ENCODE data around the gene TPBGL.
A peak's percentile ranks its signal among the peaks of the same experiment; 100 is the strongest.

Gene TPBGL, protein sequence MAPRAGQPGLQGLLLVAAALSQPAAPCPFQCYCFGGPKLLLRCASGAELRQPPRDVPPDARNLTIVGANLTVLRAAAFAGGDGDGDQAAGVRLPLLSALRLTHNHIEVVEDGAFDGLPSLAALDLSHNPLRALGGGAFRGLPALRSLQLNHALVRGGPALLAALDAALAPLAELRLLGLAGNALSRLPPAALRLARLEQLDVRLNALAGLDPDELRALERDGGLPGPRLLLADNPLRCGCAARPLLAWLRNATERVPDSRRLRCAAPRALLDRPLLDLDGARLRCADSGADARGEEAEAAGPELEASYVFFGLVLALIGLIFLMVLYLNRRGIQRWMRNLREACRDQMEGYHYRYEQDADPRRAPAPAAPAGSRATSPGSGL

DNA sequence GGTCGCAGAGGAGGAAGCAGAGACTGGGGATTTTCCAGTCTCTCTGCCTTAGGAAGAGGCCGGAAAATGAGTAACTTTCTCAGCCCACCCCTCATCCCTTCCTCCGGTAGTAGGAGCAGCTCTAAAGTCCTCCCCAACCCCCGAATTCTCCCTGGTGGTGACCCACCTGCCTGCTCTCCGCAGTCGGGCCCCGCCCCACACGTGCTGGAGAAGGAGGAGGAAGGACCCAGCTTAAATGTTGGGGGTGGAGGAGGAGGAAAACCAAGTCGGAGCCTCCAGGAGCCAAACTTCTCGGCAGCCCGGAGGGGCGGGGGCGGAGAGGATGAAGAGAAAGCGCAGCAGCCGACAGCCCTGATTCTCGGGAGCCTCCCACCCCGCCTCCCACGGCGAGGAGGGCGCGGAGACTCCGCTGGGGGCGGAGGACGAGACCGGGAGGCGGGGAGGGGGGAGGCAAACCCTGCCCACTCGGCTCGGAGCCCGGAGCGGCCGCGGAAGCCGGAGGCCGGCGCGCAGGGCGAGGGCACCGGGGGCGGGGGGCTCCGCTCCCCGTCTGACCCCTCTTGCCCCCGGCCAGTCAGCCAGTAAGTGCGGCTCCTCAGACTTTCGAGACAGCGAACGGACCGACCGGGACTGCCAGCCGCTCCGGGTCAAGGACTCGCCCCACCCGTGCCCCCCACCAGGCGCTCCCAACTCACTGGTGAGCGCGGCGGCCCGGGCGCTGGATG lies at the start of gene TPBGL:
TSS of gene TPBGL (plus strand) at position 464 of the 725 bp plus-strand sequence. CDS start 276 bp downstream, outside the sequence.
- no peak for DNase-seq

- no peak for DNase-seq
Measured at GRCh38 chr11:75191330-75191717, 49.2 kb upstream of the TPBGL start.

DNA sequence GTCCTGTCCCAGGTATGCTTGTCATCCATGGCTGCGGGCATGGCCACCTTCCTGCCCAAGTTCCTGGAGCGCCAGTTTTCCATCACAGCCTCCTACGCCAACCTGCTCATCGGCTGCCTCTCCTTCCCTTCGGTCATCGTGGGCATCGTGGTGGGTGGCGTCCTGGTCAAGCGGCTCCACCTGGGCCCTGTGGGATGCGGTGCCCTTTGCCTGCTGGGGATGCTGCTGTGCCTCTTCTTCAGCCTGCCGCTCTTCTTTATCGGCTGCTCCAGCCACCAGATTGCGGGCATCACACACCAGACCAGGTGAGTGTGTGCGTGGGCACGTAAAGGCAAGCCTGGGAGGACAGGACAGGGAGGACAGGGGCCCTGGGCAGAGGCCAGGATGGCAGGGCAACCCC lies 47.3 kb upstream of the TPBGL start:
- no peak for DNase-seq

- DNase-seq, result no peak
Measured at GRCh38 chr11:75193711-75194110, 46.9 kb upstream of the TPBGL start.

DNA sequence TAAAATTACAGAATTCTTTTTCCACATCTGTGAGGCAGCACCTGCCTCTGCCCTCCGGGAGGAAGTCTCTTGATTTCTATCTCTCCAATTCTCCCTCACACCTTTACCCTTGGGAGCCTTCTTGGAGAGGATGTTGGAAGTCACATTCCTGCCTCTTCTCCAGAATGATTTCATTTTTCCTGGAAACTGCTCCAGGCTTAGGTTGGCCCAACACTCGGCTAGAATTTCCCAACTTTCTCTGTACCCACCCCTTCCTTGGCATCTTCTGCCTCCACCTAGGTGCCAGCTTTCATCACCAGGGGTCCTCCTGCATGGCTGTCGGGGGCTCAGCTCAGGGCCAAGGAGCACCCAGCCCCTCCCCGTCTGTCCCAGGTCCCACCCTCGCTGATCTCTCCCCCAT lies 46.4 kb upstream of the TPBGL start:
- no peak for DNase-seq

GRCh38 chr11:75195167-75195962 lies 45.2 kb upstream of the TPBGL start:
- peak; percentile 67 for DNase-seq

DNA sequence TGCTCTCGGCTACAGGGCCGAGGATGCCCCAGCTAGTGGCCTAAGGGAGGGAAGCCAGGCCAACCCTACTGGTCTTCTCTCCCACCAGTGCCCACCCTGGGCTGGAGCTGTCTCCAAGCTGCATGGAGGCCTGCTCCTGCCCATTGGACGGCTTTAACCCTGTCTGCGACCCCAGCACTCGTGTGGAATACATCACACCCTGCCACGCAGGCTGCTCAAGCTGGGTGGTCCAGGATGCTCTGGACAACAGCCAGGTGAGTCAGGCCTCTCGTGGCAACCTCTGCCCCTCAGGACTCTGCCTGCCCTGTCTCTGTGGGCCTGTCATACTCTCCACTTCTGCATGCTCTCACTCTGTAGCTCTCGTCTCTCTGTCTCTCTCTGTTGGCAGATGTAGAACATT lies 44.1 kb upstream of the TPBGL start:
- DNase-seq, result no peak

GRCh38 chr11:75197512-75198277 lies 42.9 kb upstream of the TPBGL start:
- DNase-seq, result no peak

DNA sequence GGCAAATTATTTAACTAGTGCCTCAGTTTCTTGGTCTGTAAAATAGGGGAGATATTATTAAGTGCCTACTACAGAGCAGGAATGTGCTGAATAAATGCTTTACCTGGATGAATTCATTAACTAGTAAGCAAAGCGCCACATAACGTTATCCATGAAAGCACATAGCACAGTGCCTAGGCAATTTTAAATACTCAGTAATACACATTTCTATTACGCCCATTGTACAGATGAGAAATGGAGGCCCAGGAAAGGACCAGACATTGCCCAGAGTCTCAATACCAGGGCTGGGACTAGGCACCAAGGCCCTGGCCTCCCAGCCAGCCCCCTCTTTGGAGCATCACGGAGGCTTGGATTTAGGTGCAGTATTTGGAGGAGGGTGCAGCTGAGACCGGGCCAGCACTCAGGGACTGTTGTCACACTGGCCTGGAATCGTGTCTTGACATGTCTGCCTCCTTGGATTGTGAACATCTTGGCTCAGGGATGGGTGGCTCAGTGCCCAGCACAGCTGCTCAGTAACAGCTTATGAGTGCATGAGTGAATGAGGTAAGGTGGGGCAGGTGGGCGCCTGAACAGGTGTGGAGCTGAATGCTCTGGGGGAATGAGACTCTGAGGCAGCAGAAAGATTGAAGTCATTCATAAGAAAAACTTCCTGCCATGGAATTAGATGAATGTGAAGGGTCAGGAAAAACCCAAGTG lies 42.1 kb upstream of the TPBGL start:
- no peak for DNase-seq

GRCh38 chr11:75199412-75199955 lies 41.1 kb upstream of the TPBGL start:
- no peak for DNase-seq

DNA sequence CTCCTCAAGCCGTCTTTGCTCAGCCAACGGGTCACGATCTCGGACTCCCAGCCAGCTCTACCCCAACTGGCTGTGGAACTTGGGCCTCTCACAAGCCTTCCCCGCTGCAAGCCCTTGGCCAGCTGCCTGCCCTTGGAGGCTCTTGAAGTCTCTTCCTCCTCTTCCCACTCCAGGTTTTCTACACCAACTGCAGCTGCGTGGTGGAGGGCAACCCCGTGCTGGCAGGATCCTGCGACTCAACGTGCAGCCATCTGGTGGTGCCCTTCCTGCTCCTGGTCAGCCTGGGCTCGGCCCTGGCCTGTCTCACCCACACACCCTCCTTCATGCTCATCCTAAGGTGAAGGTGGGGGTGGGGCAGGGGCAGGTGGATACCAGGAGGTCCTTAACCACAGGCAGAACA lies 40.5 kb upstream of the TPBGL start:
- DNase-seq, result no peak

- DNase-seq, result no peak
Measured at GRCh38 chr11:75200531-75200930, 40.0 kb upstream of the TPBGL start.

DNA sequence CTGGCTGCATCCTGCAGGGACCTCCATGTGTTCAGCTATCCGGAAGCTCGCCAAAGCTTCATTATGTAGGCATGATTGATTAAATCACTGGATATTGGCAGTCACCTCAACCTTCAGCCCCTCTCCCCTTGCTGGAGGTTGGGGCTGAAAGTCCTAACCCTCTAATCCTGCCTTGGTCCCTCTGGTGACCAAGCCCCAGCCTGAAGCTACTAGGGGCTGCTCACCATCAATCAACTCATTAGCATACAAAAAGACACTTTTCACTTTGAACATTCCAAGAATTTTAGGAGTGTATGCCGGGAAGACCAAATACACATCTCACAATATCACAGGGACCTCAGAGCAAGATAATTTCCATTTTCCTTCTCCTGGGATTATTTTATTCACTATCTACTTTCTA lies 38.8 kb upstream of the TPBGL start:
- DNase-seq, result no peak

DNA sequence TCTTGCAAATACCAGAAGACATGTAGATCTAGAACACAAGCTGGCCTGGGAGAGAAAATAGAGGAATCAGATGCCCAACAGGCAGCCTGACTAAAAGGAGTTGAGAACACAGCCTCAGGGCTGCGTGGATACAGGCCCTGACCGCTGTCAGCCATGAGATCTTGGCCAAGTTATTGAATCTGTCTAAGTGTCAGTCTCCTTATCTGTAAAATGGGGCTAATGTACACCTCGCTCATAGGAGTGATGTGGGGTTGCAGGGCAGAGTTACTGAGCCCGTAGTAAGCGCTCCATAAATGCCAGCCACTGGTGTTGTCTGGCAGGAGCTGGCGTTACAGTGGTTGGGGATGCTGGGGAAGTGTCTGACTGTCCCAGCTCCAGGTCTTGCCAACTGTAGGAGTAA lies 38.4 kb upstream of the TPBGL start:
- no peak for DNase-seq

GRCh38 chr11:75203138-75203537 lies 37.4 kb upstream of the TPBGL start:
- DNase-seq, result no peak

DNA sequence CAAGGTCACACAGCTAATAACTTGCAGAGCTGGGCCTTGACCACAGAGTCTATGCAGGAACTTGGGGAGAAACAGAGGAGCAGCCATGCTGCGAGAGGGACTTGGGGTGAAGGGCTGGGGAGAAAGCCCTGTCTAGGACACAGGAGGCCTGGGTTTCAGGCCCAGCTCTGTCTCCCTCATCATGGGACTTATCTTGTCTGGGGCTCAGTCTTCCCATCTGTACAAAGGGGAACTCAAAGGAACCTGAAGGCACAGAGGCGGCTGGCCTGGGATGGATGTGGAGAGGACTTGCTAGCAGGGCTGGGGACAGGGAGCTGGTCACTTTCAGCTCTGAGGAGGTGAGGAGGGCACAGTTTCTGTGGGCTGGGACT lies 36.9 kb upstream of the TPBGL start:
- no peak for DNase-seq

GRCh38 chr11:75204012-75204674 lies 36.4 kb upstream of the TPBGL start:
- DNase-seq, result no peak

- DNase-seq, result peak; percentile 87
Measured at GRCh38 chr11:75204685-75205563, 35.6 kb upstream of the TPBGL start.

GRCh38 chr11:75205564-75206020 lies 35.0 kb upstream of the TPBGL start:
- DNase-seq, result no peak

- no peak for DNase-seq
Measured at GRCh38 chr11:75208446-75208845, 32.1 kb upstream of the TPBGL start.
